ENCODE results near the gene MPC1L. TPM values are rescaled to one million over a fixed set of nuclear protein-coding genes. Genes with fewer than 3 reads are reported as not detected.

Gene MPC1L
- total RNA-seq, 1 experiment from 2014 or later: not detected

DNA sequence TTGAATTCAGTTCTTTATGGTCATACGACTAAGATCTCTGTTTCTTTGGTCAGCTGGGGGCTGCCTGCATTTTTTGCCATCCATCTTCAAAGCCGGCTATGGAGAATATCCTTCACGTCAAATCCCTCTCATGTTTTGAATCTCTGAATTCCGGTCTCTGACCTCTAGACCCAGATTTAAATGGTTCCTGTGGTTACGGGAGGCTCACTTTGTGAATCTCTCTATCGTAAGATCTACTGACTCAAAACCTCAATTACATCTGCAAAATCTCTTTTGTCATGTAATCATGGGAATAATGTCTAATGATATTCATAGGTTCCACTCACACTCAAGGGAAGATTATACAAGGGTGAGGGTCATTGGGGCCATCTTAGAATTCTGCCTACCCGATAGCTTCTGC lies 5.7 kb upstream of the MPC1L start:
- peaks cover 17% of the 10 kb centered on the region for H3K27me3 Mint-ChIP-seq (ENCODE audit: insufficient read depth, unreplicated experiment)
- no peak overlapping the region for H3K4me3 Mint-ChIP-seq (ENCODE audit: unreplicated experiment)
- TF ChIP-seq CTCF (IDR thresholded peaks at IDR 0.05; ENCODE audit: unreplicated experiment): no peak
- intact Hi-C loops (cut with micrococcal nuclease): no loop called here
- no peaks in the 10 kb centered on the region for H3K4me1 Mint-ChIP-seq (ENCODE audit: insufficient read depth, unreplicated experiment)
- no peaks in the 10 kb centered on the region for H3K9me3 Mint-ChIP-seq (ENCODE audit: unreplicated experiment)
- ChIA-PET CTCF (interaction anchor here (0.6 to 1.0 kb wide), 3 partner anchors 27 to 76 kb away, joined by 3 read pairs; no protein-coding TSS in a partner anchor), POLR2A (interaction anchor here (0.6 kb wide), 1 partner anchor 477 kb away, joined by 3 read pairs; no protein-coding TSS in a partner anchor)
- no peaks in the 10 kb centered on the region for H3K36me3 Mint-ChIP-seq (ENCODE audit: insufficient read depth, unreplicated experiment)
- no peak for DNase-seq (ENCODE audit: unreplicated experiment)
- no TSS peak for BruUV-seq (replicated peaks)
- H3K27ac Mint-ChIP-seq (ENCODE audit: low read depth, unreplicated experiment): no peak overlapping the region

DNA sequence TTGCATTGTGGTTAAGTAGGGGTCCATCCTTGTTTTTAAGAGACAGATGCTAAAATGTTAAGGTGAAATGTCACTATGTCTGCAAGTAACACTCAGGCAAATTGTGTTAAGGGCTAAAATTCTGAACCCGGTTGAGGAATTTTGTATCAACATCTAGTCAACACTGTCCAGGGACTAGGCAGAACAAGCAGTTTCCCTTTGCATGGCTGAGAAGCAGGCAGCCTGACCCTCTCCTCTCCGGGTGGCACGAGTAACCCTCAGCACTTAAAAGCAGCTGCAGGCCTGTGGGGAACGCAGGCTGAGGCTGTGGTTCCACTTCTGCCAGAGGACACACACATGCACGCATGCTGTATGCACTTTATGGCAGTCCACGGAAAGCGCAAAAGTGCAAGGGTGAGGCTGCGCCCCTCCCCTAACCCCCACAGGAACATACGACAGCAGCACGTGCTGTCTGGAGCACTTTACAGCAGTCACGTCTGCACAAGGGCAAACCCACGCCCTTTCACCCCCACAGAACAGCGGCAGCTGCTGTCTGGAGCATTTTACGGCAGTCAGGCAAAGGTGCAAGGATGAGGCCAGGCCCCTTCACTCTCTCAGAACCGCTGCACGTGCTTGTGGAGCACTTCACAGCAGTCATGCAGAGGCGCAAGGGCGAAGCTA lies 619 bp upstream of the MPC1L start:
- no peaks in the 10 kb centered on the region for H3K36me3 Mint-ChIP-seq (ENCODE audit: insufficient read depth, unreplicated experiment)
- no peak for TF ChIP-seq CTCF (IDR thresholded peaks at IDR 0.05; ENCODE audit: unreplicated experiment)
- no peak for DNase-seq (ENCODE audit: unreplicated experiment)
- no TSS peak for BruUV-seq (replicated peaks)
- no peak overlapping the region for H3K27ac Mint-ChIP-seq (ENCODE audit: low read depth, unreplicated experiment)
- intact Hi-C loops (cut with micrococcal nuclease): no loop called here
- POLR2A ChIA-PET: interaction anchor here (0.5 kb wide), 1 partner anchor 1107 kb away, joined by 4 read pairs; no protein-coding TSS in a partner anchor
- no peaks in the 10 kb centered on the region for H3K9me3 Mint-ChIP-seq (ENCODE audit: unreplicated experiment)
- no peaks in the 10 kb centered on the region for H3K4me1 Mint-ChIP-seq (ENCODE audit: insufficient read depth, unreplicated experiment)
- peaks cover 51% of the 10 kb centered on the region for H3K27me3 Mint-ChIP-seq (ENCODE audit: insufficient read depth, unreplicated experiment)
- CTCF ChIA-PET: interaction anchor here (0.7 kb wide), 2 partner anchors 11 to 146 kb away, joined by 3 read pairs; no protein-coding TSS in a partner anchor
- no peak overlapping the region for H3K4me3 Mint-ChIP-seq (ENCODE audit: unreplicated experiment)

GRCh38 chrX:40623665-40624064 lies 437 bp downstream of the MPC1L start:
- ChIA-PET POLR2A (no interaction called here), CTCF (no interaction called here)
- no peaks in the 10 kb centered on the region for H3K9me3 Mint-ChIP-seq (ENCODE audit: unreplicated experiment)
- H3K27me3 Mint-ChIP-seq (ENCODE audit: insufficient read depth, unreplicated experiment): peaks cover 62% of the 10 kb centered on the region
- BruUV-seq (replicated peaks): no TSS peak
- no peak overlapping the region for H3K4me3 Mint-ChIP-seq (ENCODE audit: unreplicated experiment)
- H3K27ac Mint-ChIP-seq (ENCODE audit: low read depth, unreplicated experiment): no peak overlapping the region
- no peaks in the 10 kb centered on the region for H3K4me1 Mint-ChIP-seq (ENCODE audit: insufficient read depth, unreplicated experiment)
- intact Hi-C loops (cut with micrococcal nuclease): no loop called here
- TF ChIP-seq CTCF (IDR thresholded peaks at IDR 0.05; ENCODE audit: unreplicated experiment): no peak
- no peak for DNase-seq (ENCODE audit: unreplicated experiment)
- H3K36me3 Mint-ChIP-seq (ENCODE audit: insufficient read depth, unreplicated experiment): peaks cover 10% of the 10 kb centered on the region

DNA sequence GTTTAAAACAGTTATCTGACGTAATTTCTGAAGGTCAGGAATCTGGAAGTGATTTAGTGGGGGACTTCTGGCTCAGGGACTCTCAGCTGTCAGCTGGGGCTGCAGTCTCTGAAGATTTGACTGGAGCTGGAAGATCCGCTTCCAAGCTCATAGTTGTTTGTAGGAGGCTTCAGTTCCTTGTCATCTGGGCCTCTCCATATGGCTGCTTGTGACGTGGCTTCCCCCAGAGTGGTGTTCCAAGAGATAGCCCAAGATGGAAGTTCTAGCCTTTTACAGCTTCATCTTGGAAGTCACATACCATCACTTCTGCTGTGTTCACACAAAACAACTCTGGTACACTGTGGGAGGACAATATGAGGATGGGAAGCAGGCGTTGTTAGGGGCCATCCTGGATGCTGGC lies 2.1 kb downstream of the MPC1L start:
- Mint-ChIP-seq H3K36me3 (ENCODE audit: insufficient read depth, unreplicated experiment) (peaks cover 10% of the 10 kb centered on the region), H3K4me3 (ENCODE audit: unreplicated experiment) (no peak overlapping the region), H3K9me3 (ENCODE audit: unreplicated experiment) (no peaks in the 10 kb centered on the region), H3K27ac (ENCODE audit: low read depth, unreplicated experiment) (no peak overlapping the region), H3K27me3 (ENCODE audit: insufficient read depth, unreplicated experiment) (peaks cover 63% of the 10 kb centered on the region), H3K4me1 (ENCODE audit: insufficient read depth, unreplicated experiment) (no peaks in the 10 kb centered on the region)
- no TSS peak for BruUV-seq (replicated peaks)
- ChIA-PET CTCF (interaction anchor here (0.8 kb wide), 1 partner anchor 581 kb away, joined by 3 read pairs; no protein-coding TSS in a partner anchor), POLR2A (interaction anchor here (0.6 kb wide), 1 partner anchor 1249 kb away, joined by 3 read pairs; no protein-coding TSS in a partner anchor)
- DNase-seq (ENCODE audit: unreplicated experiment): no peak
- no peak for TF ChIP-seq CTCF (IDR thresholded peaks at IDR 0.05; ENCODE audit: unreplicated experiment)
- intact Hi-C loops (cut with micrococcal nuclease): no loop called here
